Dermis microvascular lymphatic vessel endothelial cell (primary cell): ENCODE results near the gene HDAC8. TPM values are rescaled to one million over a fixed set of nuclear protein-coding genes. Genes with fewer than 3 reads are reported as not detected.
"Not testable (repeated sequence)": the region's sequence is repeated elsewhere in the genome, so short reads cannot be mapped to it uniquely, and the experiment has no call there.

ENCODE experiments used
- DNase-seq, 2 donors: peaks; one replicate each; pipeline versions ENCODE4 v3.0.0 to v3.0.0-alpha.2; 2010; ENCODE audit warnings: low read depth in 2 of 2
- total RNA-seq: library from RNA; depleted of rRNA; stranded (reverse); fragments of >200 nt; gene quantifications from 2 replicates; pipeline ENCODE4 v1.2.1, GENCODE V29; 2014

HDAC8 gene
- total RNA-seq, 1 donor from 2014 or later = 24.5 TPM

GRCh38 chrX:72461766-72462165 lies 110.9 kb downstream of the HDAC8 start:
- peak in 1 of 2 donors; percentile 29 for DNase-seq

GRCh38 chrX:72461288-72461687 lies 111.4 kb downstream of the HDAC8 start:
- no peak for DNase-seq

- no peak for DNase-seq
Measured at GRCh38 chrX:72460715-72461114, 111.9 kb downstream of the HDAC8 start.

GRCh38 chrX:72449034-72449433 lies 123.6 kb downstream of the HDAC8 start:
- not testable (repeated sequence) for DNase-seq

- DNase-seq = not testable (repeated sequence)
Measured at GRCh38 chrX:72440764-72441163, 131.9 kb downstream of the HDAC8 start.

GRCh38 chrX:72436010-72436409 lies 136.6 kb downstream of the HDAC8 start:
- no peak for DNase-seq

- DNase-seq = peak in 1 of 2 donors; percentile 39
Measured at GRCh38 chrX:72430405-72430968, 142.2 kb downstream of the HDAC8 start.

- DNase-seq = no peak
Measured at GRCh38 chrX:72421797-72422196, 150.8 kb downstream of the HDAC8 start.

GRCh38 chrX:72409993-72410392 lies 162.7 kb downstream of the HDAC8 start:
- peak; percentile 42 to 64 for DNase-seq

- DNase-seq = no peak
Measured at GRCh38 chrX:72408885-72409284, 163.8 kb downstream of the HDAC8 start.

GRCh38 chrX:72405136-72405535 lies 167.5 kb downstream of the HDAC8 start:
- DNase-seq = not testable (repeated sequence)

GRCh38 chrX:72402614-72403013 lies 170.0 kb downstream of the HDAC8 start:
- no peak for DNase-seq

GRCh38 chrX:72399816-72400215 lies 172.8 kb downstream of the HDAC8 start:
- DNase-seq = no peak

GRCh38 chrX:72396117-72396516 lies 176.5 kb downstream of the HDAC8 start:
- DNase-seq = peak; percentile 33 to 55

- no peak for DNase-seq
Measured at GRCh38 chrX:72395237-72395636, 177.4 kb downstream of the HDAC8 start.

GRCh38 chrX:72394518-72395170 lies 178.0 kb downstream of the HDAC8 start:
- no peak for DNase-seq

- DNase-seq = no peak
Measured at GRCh38 chrX:72393836-72394517, 178.7 kb downstream of the HDAC8 start.

- DNase-seq = no peak
Measured at GRCh38 chrX:72392816-72393800, 179.5 kb downstream of the HDAC8 start.

- DNase-seq = no peak
Measured at GRCh38 chrX:72392042-72392441, 180.6 kb downstream of the HDAC8 start.

- DNase-seq = no peak
Measured at GRCh38 chrX:72387247-72387646, 185.4 kb downstream of the HDAC8 start.

GRCh38 chrX:72382202-72382595 lies 190.4 kb downstream of the HDAC8 start:
- peak in 1 of 2 donors; percentile 7 for DNase-seq
